MCF 10A (cell line): Measurements from ENCODE around the gene RFC1. TPM values are rescaled to one million over a fixed set of nuclear protein-coding genes. Genes with fewer than 3 reads are reported as not detected.
"Not testable (repeated sequence)": the region's sequence is repeated elsewhere in the genome, so short reads cannot be mapped to it uniquely, and the experiment has no call there.

Experiments
- BruUV-seq: library from RNA; stranded (reverse); fragments of 400-500 nt; replicated peaks from 2 replicates; lab custom pipeline; 2021; lab: Mats Ljungman, UMichigan
- CTCF ChIA-PET: fragments of 300-600 bp; sonication (Branson Sonifier 250); formaldehyde crosslinking; extraction: SDS; loops from one replicate; lab custom pipeline; 2021; ENCODE audit warnings: antibody characterized with exemption, inconsistent platforms; lab: Yijun Ruan, JAX
- POLR2A ChIA-PET: fragments of 300-600, 350-650 bp; sonication (Branson Sonifier 250); formaldehyde crosslinking; extraction: SDS; loops from one replicate; lab custom pipeline; 2020; ENCODE audit warnings: antibody characterized with exemption, inconsistent platforms; lab: Yijun Ruan, JAX
- DNase-seq: peaks from one replicate; pipeline ENCODE4 v3.0.0-alpha.2; 2018; ENCODE audit not compliant: unreplicated experiment
- H3K27ac Mint-ChIP-seq: one replicate; pipeline ENCODE4 v1.8.0; 2022; ENCODE audit warnings: mild to moderate bottlenecking, low read depth, mixed read lengths; ENCODE audit not compliant: unreplicated experiment
- H3K27me3 Mint-ChIP-seq: one replicate; pipeline ENCODE4 v1.8.0; 2022; ENCODE audit warnings: mixed read lengths; ENCODE audit not compliant: insufficient read depth, unreplicated experiment
- H3K36me3 Mint-ChIP-seq: one replicate; pipeline ENCODE4 v1.8.0; 2022; ENCODE audit warnings: mild to moderate bottlenecking, moderate library complexity, mixed read lengths; ENCODE audit not compliant: insufficient read depth, unreplicated experiment
- H3K4me1 Mint-ChIP-seq: one replicate; pipeline ENCODE4 v1.8.0; 2022; ENCODE audit warnings: mixed read lengths; ENCODE audit not compliant: insufficient read depth, unreplicated experiment
- H3K4me3 Mint-ChIP-seq: one replicate; pipeline ENCODE4 v1.8.0; 2022; ENCODE audit warnings: mild to moderate bottlenecking, moderate library complexity, mixed read lengths; ENCODE audit not compliant: unreplicated experiment
- H3K9me3 Mint-ChIP-seq: one replicate; pipeline ENCODE4 v1.8.0; 2022; ENCODE audit warnings: mixed read lengths; ENCODE audit not compliant: unreplicated experiment
- CTCF ChIP-seq: fragments of 200-600 bp; IDR thresholded peaks from one replicate; pipeline ENCODE4 v1.8.0; 2022; ENCODE audit warnings: antibody characterized with exemption, mild to moderate bottlenecking; ENCODE audit not compliant: unreplicated experiment
- intact Hi-C: fragments of 100-400 bp; cut with micrococcal nuclease; formaldehyde crosslinking; loops from 2 replicates; pipeline ENCODE4 v1.14.1; 2022
- total RNA-seq: library from RNA; stranded (reverse); gene quantifications from 2 replicates; pipeline ENCODE4 v1.2.3, GENCODE V29; 2022

RFC1 gene
- total RNA-seq, 1 experiment from 2014 or later, result 99.5 TPM

DNA sequence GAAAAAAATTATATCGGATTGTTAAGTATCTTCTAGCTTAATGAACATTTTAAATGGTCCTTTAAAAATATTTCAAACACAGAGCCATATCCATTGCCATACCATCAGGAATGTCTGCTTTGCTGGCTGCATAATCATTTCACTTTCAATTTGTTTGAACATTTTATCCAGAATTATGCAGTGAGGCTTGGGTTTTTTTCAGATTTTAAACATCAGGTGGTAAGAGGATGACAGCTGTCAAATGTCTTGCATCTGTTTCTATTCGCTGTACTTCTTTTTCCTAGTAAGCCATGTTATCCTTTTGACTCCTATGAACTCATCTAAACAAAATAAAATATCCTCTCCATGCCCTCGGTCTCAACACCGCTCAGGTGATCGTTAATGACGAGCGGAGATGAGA lies 802 bp downstream of the RFC1 start:
- ChIA-PET POLR2A (interaction anchor here (0.7 to 5.8 kb wide), 15 partner anchors 11 to 333 kb away, joined by 3 to 105 read pairs (median 4); partner anchors contain the start of genes LIAS, RPL9, SMIM14 and UBE2K), CTCF (interaction anchor here (0.7 to 1.7 kb wide), 3 partner anchors 9 to 305 kb away, joined by 3 to 6 read pairs (median 3); no protein-coding TSS in a partner anchor)
- DNase-seq, result no peak
- Mint-ChIP-seq H3K4me3 (peak overlapping the region; percentile 91), H3K27me3 (no peaks in the 10 kb centered on the region), H3K27ac (peak overlapping the region; percentile 91), H3K36me3 (peaks cover 16% of the 10 kb centered on the region), H3K9me3 (no peaks in the 10 kb centered on the region), H3K4me1 (peaks cover 28% of the 10 kb centered on the region)
- TF ChIP-seq CTCF, result no peak
- BruUV-seq, result no TSS peak
- intact Hi-C loops, result no loop called here

- BruUV-seq, result no TSS peak
- H3K4me1 Mint-ChIP-seq, result peaks cover 32% of the 10 kb centered on the region
Measured at GRCh38 chr4:39363773-39364393, 2.3 kb downstream of the RFC1 start.

GRCh38 chr4:39362827-39363226 lies 3.3 kb downstream of the RFC1 start:
- peaks cover 35% of the 10 kb centered on the region for H3K4me1 Mint-ChIP-seq
- CTCF ChIA-PET, result no interaction called here
- POLR2A ChIA-PET, result interaction anchor here (2.3 kb wide), 1 partner anchor 9 kb away, joined by 12 read pairs; no protein-coding TSS in a partner anchor
- peak overlapping the region; percentile 9 for H3K27ac Mint-ChIP-seq
- DNase-seq, result no peak
- no peaks in the 10 kb centered on the region for H3K27me3 Mint-ChIP-seq
- H3K36me3 Mint-ChIP-seq, result peaks cover 16% of the 10 kb centered on the region
- BruUV-seq, result no TSS peak
- intact Hi-C loops, result no loop called here
- no peak overlapping the region for H3K4me3 Mint-ChIP-seq
- H3K9me3 Mint-ChIP-seq, result no peaks in the 10 kb centered on the region
- TF ChIP-seq CTCF, result no peak

More at GRCh38 chr4:39363773-39364393, 2.3 kb downstream of the RFC1 start:
- TF ChIP-seq CTCF, result no peak
- CTCF ChIA-PET, result interaction anchor here (0.6 to 1.0 kb wide), 3 partner anchors 59 to 456 kb away, joined by 3 read pairs; no protein-coding TSS in a partner anchor
- no peaks in the 10 kb centered on the region for H3K9me3 Mint-ChIP-seq
- DNase-seq, result no peak
- intact Hi-C loops, result no loop called here
- H3K36me3 Mint-ChIP-seq, result peaks cover 16% of the 10 kb centered on the region
- no peaks in the 10 kb centered on the region for H3K27me3 Mint-ChIP-seq
- POLR2A ChIA-PET, result interaction anchor here (1.2 to 5.8 kb wide), 5 partner anchors 10 to 334 kb away, joined by 3 to 105 read pairs (median 12); partner anchors contain the start of genes LIAS, RPL9 and UBE2K
- peak overlapping the region; percentile 91 for H3K4me3 Mint-ChIP-seq
- no peak overlapping the region for H3K27ac Mint-ChIP-seq

- DNase-seq, intact Hi-C loops, H3K4me3 Mint-ChIP-seq, H3K9me3 Mint-ChIP-seq, POLR2A ChIA-PET, H3K27ac Mint-ChIP-seq, H3K27me3 Mint-ChIP-seq, BruUV-seq: not testable (repeated sequence)
- H3K4me1 Mint-ChIP-seq, result peaks cover 35% of the 10 kb centered on the region
- H3K36me3 Mint-ChIP-seq, result peaks cover 11% of the 10 kb centered on the region
- CTCF ChIA-PET, result interaction anchor here (0.6 kb wide), 1 partner anchor 443 kb away, joined by 3 read pairs; no protein-coding TSS in a partner anchor
Measured at GRCh38 chr4:39360611-39361010, 5.6 kb downstream of the RFC1 start.
